ENCODE results near the gene ZBTB21. TPM values are rescaled to one million over a fixed set of nuclear protein-coding genes. Genes with fewer than 3 reads are reported as not detected.

The ZBTB21 gene
- total RNA-seq, 2 donors from 2014 or later = 17.3 to 23.1 TPM

DNA sequence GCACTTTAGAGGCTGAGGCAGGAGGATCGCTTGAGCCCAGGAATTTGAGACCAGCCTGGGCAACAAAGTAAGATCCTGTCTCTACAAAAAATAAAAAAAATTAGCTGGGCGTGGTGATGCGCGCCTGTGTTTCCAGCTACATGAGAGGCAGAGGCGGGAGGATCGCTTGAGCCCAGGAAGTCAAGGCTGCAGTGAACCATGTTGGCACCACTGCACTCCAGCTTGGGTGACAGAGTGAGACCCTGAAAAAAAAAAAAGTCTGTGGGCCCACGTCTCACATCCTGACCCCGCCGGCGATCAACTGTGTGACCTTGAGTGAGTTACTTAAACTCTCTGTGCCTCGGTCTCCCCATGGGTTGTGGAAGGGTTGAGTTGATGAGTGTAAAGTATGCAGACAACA, 12.7 kb upstream of the ZBTB21 start:
- no peak for TF ChIP-seq CTCF (conservative IDR thresholded peaks at IDR 0.05)
- Mint-ChIP-seq H3K27ac (no peak overlapping the region), H3K36me3 (ENCODE audit: low read depth) (no peaks in the 10 kb centered on the region), H3K4me3 (no peak overlapping the region), H3K27me3 (ENCODE audit: insufficient read depth) (peaks cover 1% of the 10 kb centered on the region), H3K9me3 (no peaks in the 10 kb centered on the region), H3K4me1 (peaks cover 9% of the 10 kb centered on the region)
- no peaks in the 10 kb centered on the region for H3K27me3 ChIP-seq (ENCODE audit: control insufficient read depth, insufficient read depth, low read length, poor library complexity, severe bottlenecking)
- H3K9me3 ChIP-seq (ENCODE audit: control insufficient read depth, low read length) = no peaks in the 10 kb centered on the region
- DNase-seq = no peak
- no peak overlapping the region for H3K4me3 ChIP-seq (ENCODE audit: low read length)
- no peaks in the 10 kb centered on the region for H3K36me3 ChIP-seq (ENCODE audit: control insufficient read depth, insufficient read depth, low read length)
- no peak overlapping the region for H3K9ac ChIP-seq (ENCODE audit: extremely low read depth, low read length, poor library complexity, severe bottlenecking)
- no peak overlapping the region for H3K27ac ChIP-seq (ENCODE audit: low read depth, low read length)
- 96 to 99% methylated on average over 11 of the region's 11 CpGs for WGBS, 2 experiments (ENCODE audit: insufficient coverage in 1 of 2, insufficient read length in 1 of 2)
- H3K4me1 ChIP-seq (ENCODE audit: control insufficient read depth, insufficient read depth, low read length) = peaks cover 7% of the 10 kb centered on the region

DNA sequence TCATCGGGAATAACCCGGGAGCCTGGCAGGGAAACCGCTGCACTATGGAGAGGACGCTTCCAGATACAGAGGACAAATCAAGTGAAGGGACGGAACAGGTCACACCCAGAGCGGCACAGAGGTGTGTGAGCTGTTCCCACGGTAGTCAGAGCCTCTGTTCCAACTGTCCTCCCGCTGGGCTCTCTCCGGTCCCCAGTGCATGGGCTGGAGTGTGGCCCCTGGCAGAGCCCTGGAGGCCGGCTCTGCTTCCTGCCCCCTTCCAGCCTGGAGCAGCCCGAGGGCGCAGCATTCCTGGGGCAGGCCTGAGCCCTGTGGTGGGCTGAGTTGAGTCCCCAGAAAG, 11.9 kb upstream of the ZBTB21 start:
- Histone ChIP-seq H3K4me1 (ENCODE audit: control insufficient read depth, insufficient read depth, low read length) (peaks cover 7% of the 10 kb centered on the region), H3K4me3 (ENCODE audit: low read length) (no peak overlapping the region), H3K27ac (ENCODE audit: low read depth, low read length) (peak overlapping the region; percentile 81), H3K27me3 (ENCODE audit: control insufficient read depth, insufficient read depth, low read length, poor library complexity, severe bottlenecking) (no peaks in the 10 kb centered on the region), H3K9ac (ENCODE audit: extremely low read depth, low read length, poor library complexity, severe bottlenecking) (no peak overlapping the region), H3K36me3 (ENCODE audit: control insufficient read depth, insufficient read depth, low read length) (no peaks in the 10 kb centered on the region), H3K9me3 (ENCODE audit: control insufficient read depth, low read length) (no peaks in the 10 kb centered on the region)
- Mint-ChIP-seq H3K27ac (no peak overlapping the region), H3K9me3 (no peaks in the 10 kb centered on the region), H3K36me3 (ENCODE audit: low read depth) (no peaks in the 10 kb centered on the region), H3K27me3 (ENCODE audit: insufficient read depth) (peaks cover 1% of the 10 kb centered on the region), H3K4me3 (no peak overlapping the region), H3K4me1 (peaks cover 9% of the 10 kb centered on the region)
- WGBS, 2 experiments (ENCODE audit: insufficient coverage in 1 of 2, insufficient read length in 1 of 2) = 42 to 60% methylated on average over 11 to 12 of the region's 12 CpGs
- DNase-seq = peak; percentile 71
- no peak for TF ChIP-seq CTCF (conservative IDR thresholded peaks at IDR 0.05)

- Histone ChIP-seq H3K4me3 (ENCODE audit: low read length) (no peak overlapping the region), H3K4me1 (ENCODE audit: control insufficient read depth, insufficient read depth, low read length) (peaks cover 7% of the 10 kb centered on the region), H3K27me3 (ENCODE audit: control insufficient read depth, insufficient read depth, low read length, poor library complexity, severe bottlenecking) (no peaks in the 10 kb centered on the region), H3K36me3 (ENCODE audit: control insufficient read depth, insufficient read depth, low read length) (no peaks in the 10 kb centered on the region), H3K9me3 (ENCODE audit: control insufficient read depth, low read length) (no peaks in the 10 kb centered on the region), H3K9ac (ENCODE audit: extremely low read depth, low read length, poor library complexity, severe bottlenecking) (no peak overlapping the region), H3K27ac (ENCODE audit: low read depth, low read length) (peak overlapping the region; percentile 81)
- H3K36me3 Mint-ChIP-seq (ENCODE audit: low read depth) = no peaks in the 10 kb centered on the region
- H3K9me3 Mint-ChIP-seq = no peaks in the 10 kb centered on the region
- TF ChIP-seq CTCF (conservative IDR thresholded peaks at IDR 0.05) = no peak
- peaks cover 1% of the 10 kb centered on the region for H3K27me3 Mint-ChIP-seq (ENCODE audit: insufficient read depth)
- H3K27ac Mint-ChIP-seq = no peak overlapping the region
- WGBS, 2 experiments (ENCODE audit: insufficient coverage in 1 of 2, insufficient read length in 1 of 2) = 64 to 68% methylated on average over 12 to 20 of the region's 20 CpGs
- DNase-seq = peak; percentile 79
- peaks cover 9% of the 10 kb centered on the region for H3K4me1 Mint-ChIP-seq
- no peak overlapping the region for H3K4me3 Mint-ChIP-seq
Measured at GRCh38 chr21:42021371-42022090, 11.4 kb upstream of the ZBTB21 start.

All from endodermal cell (in vitro differentiated cells).